DOHH2 (cell line): Measurements from ENCODE around the gene PCSK9.

ENCODE experiments used
- H3F3A ChIP-seq: fragments of 200-600 bp; sonication (generic), shearing (Covaris generic); 2 replicates; pipeline ENCODE4 v1.6.0; 2016; ENCODE audit warnings: antibody characterized with exemption, mild to moderate bottlenecking; ENCODE audit not compliant: control insufficient read depth, insufficient read depth
- H3K27ac ChIP-seq: fragments of 200-600 bp; sonication (generic); 2 replicates; pipeline ENCODE4 v1.5.1; 2014; ENCODE audit warnings: low read depth, mild to moderate bottlenecking, low read length, moderate library complexity
- H3K27me3 ChIP-seq: fragments of 200-600 bp; sonication (generic); 2 replicates; pipeline ENCODE4 v1.6.1; 2014; ENCODE audit warnings: mild to moderate bottlenecking, low read length, mixed read lengths; ENCODE audit not compliant: control insufficient read depth
- H3K36me3 ChIP-seq: fragments of 200-600 bp; sonication (generic); 2 replicates; pipeline ENCODE4 v1.6.1; 2014; ENCODE audit warnings: mild to moderate bottlenecking, low read length, moderate library complexity, mixed read lengths; ENCODE audit not compliant: control insufficient read depth
- H3K4me1 ChIP-seq: fragments of 200-600 bp; sonication (generic); 2 replicates; pipeline ENCODE4 v1.6.1; 2014; ENCODE audit warnings: mild to moderate bottlenecking, low read length, mixed read lengths; ENCODE audit not compliant: control insufficient read depth
- H3K4me2 ChIP-seq: fragments of 200-600 bp; sonication (generic); 2 replicates; pipeline ENCODE4 v1.6.0; 2014; ENCODE audit warnings: mild to moderate bottlenecking, low read length, moderate library complexity
- H3K4me3 ChIP-seq: fragments of 200-600 bp; sonication (generic); 2 replicates; pipeline ENCODE4 v1.5.1; 2014; ENCODE audit warnings: mild to moderate bottlenecking, low read length, mixed read lengths
- H3K79me2 ChIP-seq: fragments of 200-600 bp; sonication (generic); 2 replicates; pipeline ENCODE4 v1.6.1; 2014; ENCODE audit warnings: mild to moderate bottlenecking, low read length, mixed read lengths; ENCODE audit not compliant: control insufficient read depth
- H3K9me2 ChIP-seq: fragments of 200-600 bp; sonication (generic); replicated peaks from 2 replicates; pipeline ENCODE4 v1.6.1; 2014; ENCODE audit warnings: mild to moderate bottlenecking, low read length, mixed read lengths; ENCODE audit not compliant: control insufficient read depth
- H3K9me3 ChIP-seq: fragments of 200-600 bp; sonication (generic); 2 replicates; pipeline ENCODE4 v1.6.1; 2014; ENCODE audit warnings: antibody characterized with exemption, low read length, mixed read lengths; ENCODE audit not compliant: control insufficient read depth, insufficient read depth
- H4K20me1 ChIP-seq: fragments of 200-600 bp; sonication (generic); 2 replicates; pipeline ENCODE4 v1.6.0; 2014; ENCODE audit warnings: low read depth, mild to moderate bottlenecking, antibody characterized with exemption, low read length, moderate library complexity; ENCODE audit not compliant: control insufficient read depth, insufficient read depth
- EZH2phosphoT487 ChIP-seq: fragments of 200-600 bp; sonication (generic); IDR thresholded peaks from 2 replicates; pipeline ENCODE4 v1.6.1; 2017; ENCODE audit warnings: borderline replicate concordance, mild to moderate bottlenecking, antibody characterized with exemption, low read length, moderate library complexity, mixed read lengths
- TF ChIP-seq, protein P1 (sequence below): fragments of 200-600 bp; sonication (generic); IDR thresholded peaks from one replicate; pipeline ENCODE4 v1.5.1; 2014; ENCODE audit warnings: antibody characterized with exemption, mild to moderate bottlenecking, low read depth, low read length; ENCODE audit not compliant: poor library complexity, severe bottlenecking

The PCSK9 gene

DNA sequence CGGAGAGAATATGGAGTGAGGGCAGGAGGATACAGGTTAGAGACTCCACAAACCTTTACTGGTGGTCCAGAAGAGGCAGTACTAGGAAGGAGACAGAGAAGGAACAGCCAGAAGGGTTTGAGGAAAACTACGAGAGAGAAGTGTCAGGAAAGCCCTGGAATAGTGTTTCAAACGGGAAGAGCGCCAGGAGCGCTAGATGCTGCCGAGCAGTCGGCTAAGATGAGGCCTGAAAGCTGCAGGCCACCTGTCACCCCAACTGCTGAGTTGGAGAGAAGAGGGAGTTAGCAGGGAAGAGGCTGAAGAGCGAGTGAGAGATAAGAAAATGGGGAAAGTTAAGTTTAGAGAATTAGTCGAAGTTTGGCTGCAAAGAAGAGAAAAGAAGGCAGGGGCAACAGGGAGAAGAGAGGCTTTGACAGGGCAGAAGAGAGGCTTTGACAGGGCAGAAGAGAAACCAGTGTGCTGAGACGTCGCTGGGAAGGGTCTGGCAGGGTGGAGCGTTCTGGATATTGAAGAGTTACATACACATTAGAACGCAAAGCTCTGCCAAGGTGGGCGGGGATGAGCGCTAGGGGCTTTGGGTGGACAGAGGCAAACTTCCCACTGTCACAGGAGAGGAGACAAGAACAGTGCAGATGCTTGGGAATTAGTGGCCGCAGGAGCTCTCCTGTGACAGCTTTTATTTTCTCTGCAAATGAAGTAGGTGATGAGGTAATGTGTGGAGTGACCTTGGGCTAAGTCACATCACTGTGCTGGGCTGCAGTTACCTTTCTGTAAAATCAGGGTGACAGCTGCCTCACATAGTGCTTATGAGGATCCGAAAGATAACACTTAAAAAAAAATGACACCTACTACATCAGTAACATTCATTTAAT is 31.2 kb downstream of the PCSK9 start:
- Histone ChIP-seq H3K9me2 (no peaks in the 10 kb centered on the region), H3K4me2 (no peak overlapping the region), H3K36me3 (peaks cover 84% of the 10 kb centered on the region), H3K9me3 (no peaks in the 10 kb centered on the region), H3K4me3 (no peak overlapping the region), H3K27me3 (no peaks in the 10 kb centered on the region), H3K79me2 (no peaks in the 10 kb centered on the region), H3K27ac (no peak overlapping the region), H3F3A (no peaks in the 10 kb centered on the region), H4K20me1 (no peaks in the 10 kb centered on the region), H3K4me1 (no peaks in the 10 kb centered on the region)
- TF ChIP-seq EZH2phosphoT487, result no peak
- TF ChIP-seq, protein P1, sequence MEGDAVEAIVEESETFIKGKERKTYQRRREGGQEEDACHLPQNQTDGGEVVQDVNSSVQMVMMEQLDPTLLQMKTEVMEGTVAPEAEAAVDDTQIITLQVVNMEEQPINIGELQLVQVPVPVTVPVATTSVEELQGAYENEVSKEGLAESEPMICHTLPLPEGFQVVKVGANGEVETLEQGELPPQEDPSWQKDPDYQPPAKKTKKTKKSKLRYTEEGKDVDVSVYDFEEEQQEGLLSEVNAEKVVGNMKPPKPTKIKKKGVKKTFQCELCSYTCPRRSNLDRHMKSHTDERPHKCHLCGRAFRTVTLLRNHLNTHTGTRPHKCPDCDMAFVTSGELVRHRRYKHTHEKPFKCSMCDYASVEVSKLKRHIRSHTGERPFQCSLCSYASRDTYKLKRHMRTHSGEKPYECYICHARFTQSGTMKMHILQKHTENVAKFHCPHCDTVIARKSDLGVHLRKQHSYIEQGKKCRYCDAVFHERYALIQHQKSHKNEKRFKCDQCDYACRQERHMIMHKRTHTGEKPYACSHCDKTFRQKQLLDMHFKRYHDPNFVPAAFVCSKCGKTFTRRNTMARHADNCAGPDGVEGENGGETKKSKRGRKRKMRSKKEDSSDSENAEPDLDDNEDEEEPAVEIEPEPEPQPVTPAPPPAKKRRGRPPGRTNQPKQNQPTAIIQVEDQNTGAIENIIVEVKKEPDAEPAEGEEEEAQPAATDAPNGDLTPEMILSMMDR, result no peak

DNA sequence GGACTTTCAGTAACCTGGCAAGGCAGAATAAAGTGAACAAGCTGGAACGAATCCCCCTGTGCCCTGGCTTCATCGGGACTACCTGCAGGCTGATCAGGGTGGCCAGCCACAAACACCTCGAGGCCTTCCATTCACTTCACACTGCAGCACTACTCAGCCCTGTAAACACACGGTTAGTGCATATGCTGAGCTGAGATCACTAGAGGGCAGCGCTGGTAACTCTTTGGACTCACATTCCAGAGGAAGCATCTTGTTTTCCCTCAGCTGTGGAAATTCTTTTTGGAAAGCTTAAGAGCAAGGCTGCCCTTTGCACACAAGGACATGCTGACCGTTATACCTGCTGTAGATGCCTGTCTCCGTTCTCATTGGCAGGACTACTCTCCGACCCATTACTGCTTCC is 32.1 kb downstream of the PCSK9 start:
- TF ChIP-seq, protein P1, result peak; percentile 71
- TF ChIP-seq EZH2phosphoT487, result no peak
- H3K27me3 ChIP-seq, result no peaks in the 10 kb centered on the region
- no peaks in the 10 kb centered on the region for H3K9me2 ChIP-seq
- no peaks in the 10 kb centered on the region for H3K79me2 ChIP-seq
- no peaks in the 10 kb centered on the region for H3K4me1 ChIP-seq
- peaks cover 91% of the 10 kb centered on the region for H3K36me3 ChIP-seq
- H3K4me3 ChIP-seq, result no peak overlapping the region
- no peaks in the 10 kb centered on the region for H3K9me3 ChIP-seq
- H4K20me1 ChIP-seq, result no peaks in the 10 kb centered on the region
- no peak overlapping the region for H3K4me2 ChIP-seq
- no peaks in the 10 kb centered on the region for H3F3A ChIP-seq
- no peak overlapping the region for H3K27ac ChIP-seq

DNA sequence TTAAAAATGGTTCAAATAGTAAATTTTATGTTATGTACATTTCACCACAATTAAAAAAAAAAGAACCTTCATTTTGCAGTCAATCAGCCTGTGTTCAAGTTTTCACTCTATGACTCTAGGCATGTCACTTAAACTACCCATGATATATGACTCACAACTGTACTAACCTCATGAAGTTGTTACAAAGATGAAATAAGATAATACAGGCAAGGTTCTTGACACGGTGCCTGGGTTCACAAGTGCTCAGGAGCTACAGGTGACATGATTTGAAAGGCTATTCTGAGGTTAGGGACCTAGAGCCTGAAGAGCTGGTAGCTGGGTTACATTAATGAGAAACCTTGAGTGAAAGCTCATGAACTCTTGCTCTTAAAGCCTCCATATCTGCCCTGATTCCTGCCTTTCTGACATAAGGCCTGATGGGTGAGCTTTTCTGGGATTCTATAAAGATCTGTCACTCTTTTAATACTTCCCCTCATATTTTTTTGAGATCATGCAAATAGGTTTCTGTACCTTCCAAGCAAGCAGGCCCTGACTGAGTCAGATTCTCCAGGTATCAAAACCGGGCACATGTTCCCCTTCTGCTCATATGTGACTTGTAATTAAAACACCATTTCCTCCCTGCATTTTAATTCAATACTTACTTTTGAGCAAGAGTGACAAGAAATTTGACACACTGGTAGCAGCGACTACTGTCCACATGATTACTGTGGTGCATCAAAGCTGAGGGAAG is 34.0 kb downstream of the PCSK9 start:
- Histone ChIP-seq H3K4me2 (no peak overlapping the region), H3K4me3 (no peak overlapping the region), H3K36me3 (peaks cover 91% of the 10 kb centered on the region), H4K20me1 (no peaks in the 10 kb centered on the region), H3K9me3 (no peaks in the 10 kb centered on the region), H3F3A (no peaks in the 10 kb centered on the region), H3K79me2 (no peaks in the 10 kb centered on the region), H3K27me3 (no peaks in the 10 kb centered on the region), H3K4me1 (no peaks in the 10 kb centered on the region), H3K27ac (no peak overlapping the region), H3K9me2 (no peaks in the 10 kb centered on the region)
- TF ChIP-seq, protein P1, result no peak
- TF ChIP-seq EZH2phosphoT487, result no peak
